GM21423 (cell line): ENCODE measurements around the gene SORCS3.
A peak's percentile ranks its signal among the peaks of the same experiment; 100 is the strongest.

Source experiments
- ATAC-seq: cut with Tn5 transposase; IDR thresholded peaks from one replicate; pipeline ENCODE4 v1.9.1; 2021; ENCODE audit warnings: mild to moderate bottlenecking, moderate library complexity; ENCODE audit not compliant: unreplicated experiment

Gene SORCS3

GRCh38 chr10:104773105-104773504 lies 132.0 kb downstream of the SORCS3 start:
- ATAC-seq: no peak

- ATAC-seq: no peak
These were observed 133.1 kb downstream of the SORCS3 start for GRCh38 chr10:104774234-104774633.

- ATAC-seq: no peak
These were observed 136.2 kb downstream of the SORCS3 start for GRCh38 chr10:104777086-104777799.

- ATAC-seq: no peak
These were observed 137.3 kb downstream of the SORCS3 start for GRCh38 chr10:104778371-104778770.

- ATAC-seq: no peak
These were observed 138.6 kb downstream of the SORCS3 start for GRCh38 chr10:104779701-104780100.

GRCh38 chr10:104780165-104780564 lies 139.1 kb downstream of the SORCS3 start:
- no peak for ATAC-seq

- ATAC-seq: no peak
These were observed 140.0 kb downstream of the SORCS3 start for GRCh38 chr10:104780946-104781595.

GRCh38 chr10:104784452-104784851 lies 143.4 kb downstream of the SORCS3 start:
- ATAC-seq: no peak

- no peak for ATAC-seq
These were observed 150.4 kb downstream of the SORCS3 start for GRCh38 chr10:104791471-104791870.

GRCh38 chr10:104795411-104795810 lies 154.3 kb downstream of the SORCS3 start:
- ATAC-seq: no peak

- no peak for ATAC-seq
These were observed 155.7 kb downstream of the SORCS3 start for GRCh38 chr10:104796823-104797222.

GRCh38 chr10:104802941-104803340 lies 161.9 kb downstream of the SORCS3 start:
- ATAC-seq: no peak

GRCh38 chr10:104804880-104805279 lies 163.8 kb downstream of the SORCS3 start:
- no peak for ATAC-seq

- ATAC-seq: no peak
These were observed 165.7 kb downstream of the SORCS3 start for GRCh38 chr10:104806801-104807200.

- ATAC-seq: no peak
These were observed 166.7 kb downstream of the SORCS3 start for GRCh38 chr10:104807581-104808310.

GRCh38 chr10:104809288-104810090 lies 168.4 kb downstream of the SORCS3 start:
- peak; percentile 81 for ATAC-seq

GRCh38 chr10:104811166-104811565 lies 170.1 kb downstream of the SORCS3 start:
- no peak for ATAC-seq

- no peak for ATAC-seq
These were observed 175.4 kb downstream of the SORCS3 start for GRCh38 chr10:104816501-104816900.

GRCh38 chr10:104819731-104820130 lies 178.6 kb downstream of the SORCS3 start:
- ATAC-seq: no peak

GRCh38 chr10:104822088-104822487 lies 181.0 kb downstream of the SORCS3 start:
- ATAC-seq: no peak

GRCh38 chr10:104824380-104825006 lies 183.4 kb downstream of the SORCS3 start:
- ATAC-seq: no peak
